CD14-positive monocyte (primary cell): ENCODE measurements around the gene ETDC. TPM values are rescaled to one million over a fixed set of nuclear protein-coding genes. Genes with fewer than 3 reads are reported as not detected.

Source experiments
- DNase-seq, 3 donors: peaks; one replicate each; pipeline ENCODE4 v3.0.0-alpha.2; 2011 to 2022
- H2AFZ ChIP-seq: 2 replicates; pipeline ENCODE4 v1.6.0; 2012; ENCODE audit warnings: mild to moderate bottlenecking, low read depth, low read length, inconsistent platforms; ENCODE audit not compliant: insufficient read depth, poor library complexity, severe bottlenecking
- H3K27ac ChIP-seq, 2 donors: 1 replicate in 1 of 2; 2 replicates in 1 of 2; pipeline ENCODE4 v1.5.1; 2012 to 2013; ENCODE audit warnings: low read length in 2 of 2, control low read depth in 1 of 2, inconsistent platforms in 1 of 2, low read depth in 1 of 2, mild to moderate bottlenecking in 1 of 2
- H3K27me3 ChIP-seq, 2 donors: one replicate each; pipeline versions ENCODE4 v1.6.0 to v1.6.1; 2011 to 2013; ENCODE audit warnings: low read length in 2 of 2; ENCODE audit not compliant: control insufficient read depth in 2 of 2, insufficient read depth in 2 of 2
- H3K36me3 ChIP-seq, 2 donors: replicated peaks in 1 of 2; 1 replicate in 1 of 2; 2 replicates in 1 of 2; pipeline versions ENCODE4 v1.5.1 to v1.6.1; 2012 to 2013; ENCODE audit warnings: low read length in 2 of 2, control low read depth in 1 of 2, inconsistent platforms in 1 of 2, mild to moderate bottlenecking in 1 of 2; ENCODE audit not compliant: insufficient read depth in 2 of 2, control insufficient read depth in 1 of 2
- H3K4me1 ChIP-seq, 2 donors: 1 replicate in 1 of 2; 2 replicates in 1 of 2; pipeline versions ENCODE4 v1.5.1 to v1.6.1; 2012 to 2013; ENCODE audit warnings: low read length in 2 of 2, control low read depth in 1 of 2, inconsistent platforms in 1 of 2, mild to moderate bottlenecking in 1 of 2, moderate library complexity in 1 of 2; ENCODE audit not compliant: insufficient read depth in 2 of 2, control insufficient read depth in 1 of 2
- H3K4me2 ChIP-seq: replicated peaks from 2 replicates; pipeline ENCODE3; 2012; ENCODE audit warnings: low read length, moderate library complexity, mild to moderate bottlenecking; ENCODE audit not compliant: poor library complexity, severe bottlenecking; ENCODE audit errors: extremely low read depth
- H3K4me3 ChIP-seq, 3 experiments: fragments of 200-600 bp in 1 of 3; sonication (generic) in 1 of 3; replicated peaks in 1 of 3; 1 replicate in 2 of 3; 2 replicates in 1 of 3; pipeline ENCODE4 v1.5.1; 2011 to 2013; ENCODE audit warnings: low read length in 3 of 3, mild to moderate bottlenecking in 3 of 3, control low read depth in 2 of 3, low read depth in 2 of 3, inconsistent platforms in 1 of 3, moderate library complexity in 1 of 3
- H3K79me2 ChIP-seq: 2 replicates; pipeline ENCODE4 v1.6.0; 2012; ENCODE audit warnings: mild to moderate bottlenecking, control low read depth, inconsistent platforms, low read length, moderate library complexity; ENCODE audit not compliant: insufficient read depth
- H3K9ac ChIP-seq: 2 replicates; pipeline ENCODE4 v1.6.0; 2017; ENCODE audit warnings: low read length, mild to moderate bottlenecking; ENCODE audit not compliant: insufficient read depth, poor library complexity, severe bottlenecking
- H3K9me3 ChIP-seq, 2 donors: replicated peaks in 1 of 2; 1 replicate in 1 of 2; 2 replicates in 1 of 2; pipeline versions ENCODE4 v1.5.1 to v1.6.1; 2012 to 2013; ENCODE audit warnings: low read length in 2 of 2, control low read depth in 1 of 2; ENCODE audit not compliant: control insufficient read depth in 1 of 2, insufficient read depth in 1 of 2
- H4K20me1 ChIP-seq: 2 replicates; pipeline ENCODE4 v1.6.0; 2012; ENCODE audit warnings: mild to moderate bottlenecking, low read length, control low read depth, moderate library complexity; ENCODE audit not compliant: insufficient read depth
- H3K27ac Mint-ChIP-seq, 7 donors: one replicate each; pipeline ENCODE4 v1.8.0; 2020; ENCODE audit warnings: mild to moderate bottlenecking in 7 of 7, mixed read lengths in 7 of 7, moderate library complexity in 6 of 7, inconsistent platforms in 2 of 7
- H3K27me3 Mint-ChIP-seq, 3 donors: one replicate each; pipeline ENCODE4 v1.8.0; 2021 to 2022; ENCODE audit warnings: low read depth in 3 of 3, mild to moderate bottlenecking in 3 of 3, mixed read lengths in 3 of 3, moderate library complexity in 3 of 3, inconsistent platforms in 1 of 3
- H3K36me3 Mint-ChIP-seq, 2 donors: one replicate each; pipeline ENCODE4 v1.8.0; 2020; ENCODE audit warnings: mixed read lengths in 2 of 2, inconsistent platforms in 1 of 2, mild to moderate bottlenecking in 1 of 2
- H3K4me1 Mint-ChIP-seq: one replicate; pipeline ENCODE4 v1.8.0; 2020; ENCODE audit warnings: mild to moderate bottlenecking, mixed read lengths
- H3K4me3 Mint-ChIP-seq, 2 donors: one replicate each; pipeline ENCODE4 v1.8.0; 2020; ENCODE audit warnings: mild to moderate bottlenecking in 2 of 2, mixed read lengths in 2 of 2, moderate library complexity in 1 of 2
- H3K9me3 Mint-ChIP-seq, 7 donors: one replicate each; pipeline ENCODE4 v1.8.0; 2020 to 2022; ENCODE audit warnings: mixed read lengths in 7 of 7, mild to moderate bottlenecking in 6 of 7, moderate library complexity in 6 of 7, inconsistent platforms in 2 of 7
- WGBS: methylation state at CpG from one replicate; pipeline ENCODE4 v1.1.5; 2013; ENCODE audit warnings: missing lambda C conversion rate; ENCODE audit not compliant: insufficient coverage; 5-methylcytosine and 5-hydroxymethylcytosine counted together
- intact Hi-C, 2 donors: fragments of 100-400 bp; cut with micrococcal nuclease; formaldehyde crosslinking; loops; one replicate each; pipeline versions ENCODE4 v1.15.0 to v1.15.1; 2023
- polyA plus RNA-seq, 3 donors: library from polyadenylated mRNA; depleted of rRNA in 1 of 3; unstranded in 2 of 3; stranded (reverse) in 1 of 3; fragments of 300-500 nt in 2 of 3; fragments of >200 nt in 1 of 3; fragmentation: Illumina TruSeq in 2 of 3; gene quantifications; 1 replicate in 2 of 3; 2 replicates in 1 of 3; pipeline ENCODE4 v1.2.3, GENCODE V29; 2012 to 2021
- TF ChIP-seq, protein P1 (sequence below): fragments of 200-600 bp; IDR thresholded peaks from one replicate; pipeline ENCODE4 v1.8.0; 2022; ENCODE audit warnings: antibody characterized with exemption, mild to moderate bottlenecking

ETDC gene
- polyA plus RNA-seq, 3 donors: not detected

DNA sequence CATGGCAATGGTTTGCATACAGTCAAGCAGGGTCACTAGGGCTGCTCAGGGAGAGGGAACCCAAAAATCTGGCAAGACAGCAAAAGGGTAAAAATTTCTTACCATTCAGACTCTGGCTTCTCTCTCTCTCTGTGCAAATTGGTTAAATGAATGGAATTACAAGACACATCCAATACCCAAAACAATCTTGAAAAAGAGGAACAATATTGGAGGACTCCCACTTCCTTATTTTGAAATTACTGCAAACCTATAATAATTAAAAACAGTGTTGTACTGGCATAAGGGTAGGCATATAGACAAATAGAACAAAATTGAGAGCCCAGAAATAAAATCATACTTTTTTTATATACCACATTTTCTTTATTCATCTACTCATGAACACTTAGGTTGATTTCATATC lies 33.3 kb upstream of the ETDC start:
- no peaks in the 10 kb centered on the region for H3K4me1 ChIP-seq
- peaks cover 2 to 6% (median 2%) of the 10 kb centered on the region in 3 donors for H3K27me3 Mint-ChIP-seq
- H3K9me3 Mint-ChIP-seq: peaks cover 18 to 39% (median 24%) of the 10 kb centered on the region in 7 donors
- no peak overlapping the region for H3K27ac Mint-ChIP-seq
- no peaks in the 10 kb centered on the region for H3K4me1 Mint-ChIP-seq
- H3K36me3 ChIP-seq: no peaks in the 10 kb centered on the region
- no peak overlapping the region for H3K4me2 ChIP-seq
- no peak for DNase-seq
- intact Hi-C loops: no loop called here
- H3K79me2 ChIP-seq: no peaks in the 10 kb centered on the region
- TF ChIP-seq, protein P1, sequence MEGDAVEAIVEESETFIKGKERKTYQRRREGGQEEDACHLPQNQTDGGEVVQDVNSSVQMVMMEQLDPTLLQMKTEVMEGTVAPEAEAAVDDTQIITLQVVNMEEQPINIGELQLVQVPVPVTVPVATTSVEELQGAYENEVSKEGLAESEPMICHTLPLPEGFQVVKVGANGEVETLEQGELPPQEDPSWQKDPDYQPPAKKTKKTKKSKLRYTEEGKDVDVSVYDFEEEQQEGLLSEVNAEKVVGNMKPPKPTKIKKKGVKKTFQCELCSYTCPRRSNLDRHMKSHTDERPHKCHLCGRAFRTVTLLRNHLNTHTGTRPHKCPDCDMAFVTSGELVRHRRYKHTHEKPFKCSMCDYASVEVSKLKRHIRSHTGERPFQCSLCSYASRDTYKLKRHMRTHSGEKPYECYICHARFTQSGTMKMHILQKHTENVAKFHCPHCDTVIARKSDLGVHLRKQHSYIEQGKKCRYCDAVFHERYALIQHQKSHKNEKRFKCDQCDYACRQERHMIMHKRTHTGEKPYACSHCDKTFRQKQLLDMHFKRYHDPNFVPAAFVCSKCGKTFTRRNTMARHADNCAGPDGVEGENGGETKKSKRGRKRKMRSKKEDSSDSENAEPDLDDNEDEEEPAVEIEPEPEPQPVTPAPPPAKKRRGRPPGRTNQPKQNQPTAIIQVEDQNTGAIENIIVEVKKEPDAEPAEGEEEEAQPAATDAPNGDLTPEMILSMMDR: no peak
- no peaks in the 10 kb centered on the region for H3K36me3 Mint-ChIP-seq
- no peaks in the 10 kb centered on the region for H3K9me3 ChIP-seq
- H3K4me3 Mint-ChIP-seq: no peak overlapping the region
- no peak overlapping the region for H2AFZ ChIP-seq
- H3K4me3 ChIP-seq: no peak overlapping the region
- H3K27ac ChIP-seq: no peak overlapping the region
- no peaks in the 10 kb centered on the region for H3K27me3 ChIP-seq
- H3K9ac ChIP-seq: no peak overlapping the region
- H4K20me1 ChIP-seq: no peaks in the 10 kb centered on the region

DNA sequence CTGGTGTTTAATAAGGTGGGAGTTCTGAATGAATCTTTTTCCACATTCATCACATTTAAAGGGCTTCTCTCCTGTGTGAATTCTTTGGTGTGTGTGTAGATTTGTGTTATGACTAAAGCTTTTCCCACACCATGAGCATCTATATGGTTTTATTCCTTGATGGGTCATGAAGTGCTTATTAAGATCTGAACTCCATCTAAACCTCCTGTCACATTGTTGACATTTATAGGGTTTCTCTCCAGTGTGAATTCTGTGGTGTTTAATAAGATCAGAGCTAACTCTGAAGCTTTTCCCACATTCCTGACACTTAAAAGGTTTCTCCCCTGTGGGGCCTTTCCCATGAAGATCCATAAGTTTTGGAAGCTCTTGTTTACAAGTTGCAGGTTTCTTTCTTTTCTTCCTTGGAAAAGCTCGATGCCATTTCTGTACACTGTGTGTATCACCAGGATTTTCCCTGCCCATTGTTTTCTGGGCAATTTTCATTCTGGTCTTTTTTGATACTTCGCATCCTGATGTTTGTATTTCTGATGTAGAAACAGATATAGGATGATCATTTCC lies 21.9 kb upstream of the ETDC start:
- Mint-ChIP-seq H3K27me3 (peaks cover 0 to 2% (median 0%) of the 10 kb centered on the region in 3 donors), H3K36me3 (peaks cover 14 to 27% of the 10 kb centered on the region in 2 donors), H3K4me1 (no peaks in the 10 kb centered on the region), H3K4me3 (no peak overlapping the region), H3K9me3 (peaks cover 10 to 70% (median 52%) of the 10 kb centered on the region in 7 donors), H3K27ac (no peak overlapping the region)
- H3K27ac ChIP-seq: no peak overlapping the region
- no peak overlapping the region for H3K9ac ChIP-seq
- H4K20me1 ChIP-seq: no peaks in the 10 kb centered on the region
- peaks cover 0 to 13% of the 10 kb centered on the region in 2 donors for H3K36me3 ChIP-seq
- H3K4me2 ChIP-seq: no peak overlapping the region
- intact Hi-C loops: no loop called here
- H2AFZ ChIP-seq: no peak overlapping the region
- H3K9me3 ChIP-seq: peaks cover 32 to 69% of the 10 kb centered on the region in 2 donors
- no peak for DNase-seq
- H3K4me1 ChIP-seq: no peaks in the 10 kb centered on the region
- no CpG with 5 or more reads among the region's 2 CpGs for WGBS
- H3K79me2 ChIP-seq: no peaks in the 10 kb centered on the region
- TF ChIP-seq, protein P1: no peak
- H3K27me3 ChIP-seq: no peaks in the 10 kb centered on the region
- H3K4me3 ChIP-seq: no peak overlapping the region
